Osteoblast (primary cell): ENCODE results near the gene GP1BA. TPM values are rescaled to one million over a fixed set of nuclear protein-coding genes. Genes with fewer than 3 reads are reported as not detected.
A peak's percentile ranks its signal among the peaks of the same experiment; 100 is the strongest.

Experiments used
- DNase-seq: peaks from one replicate; pipeline ENCODE4 v3.0.0; 2011; ENCODE audit warnings: low spot score, mixed read lengths; ENCODE audit not compliant: insufficient read length; ENCODE audit errors: missing footprints
- H2AFZ ChIP-seq: 2 replicates; pipeline ENCODE4 v1.6.0; 2011; ENCODE audit warnings: mild to moderate bottlenecking, low read length
- H3K27ac ChIP-seq: 2 replicates; pipeline ENCODE4 v1.5.1; 2011; ENCODE audit warnings: mild to moderate bottlenecking, low read depth, low read length, moderate library complexity
- H3K27me3 ChIP-seq: 2 replicates; pipeline ENCODE4 v1.6.0; 2012; ENCODE audit warnings: mild to moderate bottlenecking, control low read depth, inconsistent platforms, low read length, moderate library complexity; ENCODE audit not compliant: insufficient read depth
- H3K36me3 ChIP-seq: 2 replicates; pipeline ENCODE4 v1.5.1; 2011; ENCODE audit warnings: mild to moderate bottlenecking, low read length, control low read depth, moderate library complexity; ENCODE audit not compliant: insufficient read depth
- H3K4me1 ChIP-seq: 2 replicates; pipeline ENCODE4 v1.5.1; 2011; ENCODE audit warnings: mild to moderate bottlenecking, low read length, control low read depth, moderate library complexity; ENCODE audit not compliant: insufficient read depth
- H3K4me2 ChIP-seq: 2 replicates; pipeline ENCODE4 v1.6.0; 2011; ENCODE audit warnings: mild to moderate bottlenecking, low read length; ENCODE audit not compliant: insufficient read depth
- H3K4me3 ChIP-seq: fragments of 200-600 bp; sonication (generic); 3 replicates; pipeline ENCODE4 v1.5.1; 2012; ENCODE audit warnings: mild to moderate bottlenecking, low read length, inconsistent platforms; ENCODE audit not compliant: insufficient read depth
- H3K79me2 ChIP-seq: 2 replicates; pipeline ENCODE4 v1.6.0; 2012; ENCODE audit warnings: mild to moderate bottlenecking, low read length, control low read depth, inconsistent platforms; ENCODE audit not compliant: insufficient read depth
- H3K9me3 ChIP-seq: 2 replicates; pipeline ENCODE4 v1.5.1; 2011; ENCODE audit warnings: low read depth, low read length, control low read depth
- H4K20me1 ChIP-seq: 2 replicates; pipeline ENCODE4 v1.6.0; 2012; ENCODE audit warnings: mild to moderate bottlenecking, low read length, control low read depth; ENCODE audit not compliant: insufficient read depth
- small RNA-seq: library from RNA; depleted of rRNA; stranded (forward); fragments of <200 nt; gene quantifications from one replicate; pipeline ENCODE3, GENCODE V24; 2012
- total RNA-seq: library from RNA; depleted of rRNA; stranded (reverse); fragments of >200 nt; gene quantifications from 2 replicates; pipeline ENCODE4 v1.2.3, GENCODE V29; 2012
- TF ChIP-seq, protein P1 (sequence below): IDR thresholded peaks from 2 replicates; pipeline ENCODE4 v1.5.1; 2011; ENCODE audit warnings: mild to moderate bottlenecking, low read depth, low read length, moderate library complexity; ENCODE audit errors: extremely low read depth

The GP1BA gene
- total RNA-seq, 1 donor: not detected

DNA sequence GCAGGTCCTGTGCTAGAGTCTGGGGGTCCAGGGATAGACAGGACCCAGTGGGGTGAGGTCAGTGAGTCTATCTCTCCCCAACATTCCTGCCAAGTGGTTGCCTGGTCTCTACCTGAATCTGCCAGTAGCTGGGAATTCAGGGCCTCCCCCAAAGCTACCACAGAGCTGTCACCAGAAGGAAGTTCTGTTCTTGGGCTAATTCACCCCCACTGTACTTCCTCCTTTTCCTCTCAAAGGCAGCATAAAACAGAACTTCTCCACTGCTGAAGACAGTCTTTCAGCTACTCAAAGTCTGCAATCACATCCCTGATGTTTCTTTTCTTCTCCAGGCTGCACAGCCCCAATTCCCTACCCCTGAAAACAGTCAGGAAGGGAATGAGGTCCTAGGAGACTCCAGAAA, 46.6 kb downstream of the GP1BA start:
- Histone ChIP-seq H2AFZ (no peak overlapping the region), H3K4me1 (no peaks in the 10 kb centered on the region), H3K4me3 (no peak overlapping the region), H3K36me3 (peaks cover 65% of the 10 kb centered on the region), H3K79me2 (no peaks in the 10 kb centered on the region), H3K27me3 (no peaks in the 10 kb centered on the region), H4K20me1 (peaks cover 5% of the 10 kb centered on the region), H3K27ac (no peak overlapping the region), H3K4me2 (no peak overlapping the region), H3K9me3 (no peaks in the 10 kb centered on the region)
- DNase-seq: no peak
- TF ChIP-seq, protein P1, sequence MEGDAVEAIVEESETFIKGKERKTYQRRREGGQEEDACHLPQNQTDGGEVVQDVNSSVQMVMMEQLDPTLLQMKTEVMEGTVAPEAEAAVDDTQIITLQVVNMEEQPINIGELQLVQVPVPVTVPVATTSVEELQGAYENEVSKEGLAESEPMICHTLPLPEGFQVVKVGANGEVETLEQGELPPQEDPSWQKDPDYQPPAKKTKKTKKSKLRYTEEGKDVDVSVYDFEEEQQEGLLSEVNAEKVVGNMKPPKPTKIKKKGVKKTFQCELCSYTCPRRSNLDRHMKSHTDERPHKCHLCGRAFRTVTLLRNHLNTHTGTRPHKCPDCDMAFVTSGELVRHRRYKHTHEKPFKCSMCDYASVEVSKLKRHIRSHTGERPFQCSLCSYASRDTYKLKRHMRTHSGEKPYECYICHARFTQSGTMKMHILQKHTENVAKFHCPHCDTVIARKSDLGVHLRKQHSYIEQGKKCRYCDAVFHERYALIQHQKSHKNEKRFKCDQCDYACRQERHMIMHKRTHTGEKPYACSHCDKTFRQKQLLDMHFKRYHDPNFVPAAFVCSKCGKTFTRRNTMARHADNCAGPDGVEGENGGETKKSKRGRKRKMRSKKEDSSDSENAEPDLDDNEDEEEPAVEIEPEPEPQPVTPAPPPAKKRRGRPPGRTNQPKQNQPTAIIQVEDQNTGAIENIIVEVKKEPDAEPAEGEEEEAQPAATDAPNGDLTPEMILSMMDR: no peak

DNA sequence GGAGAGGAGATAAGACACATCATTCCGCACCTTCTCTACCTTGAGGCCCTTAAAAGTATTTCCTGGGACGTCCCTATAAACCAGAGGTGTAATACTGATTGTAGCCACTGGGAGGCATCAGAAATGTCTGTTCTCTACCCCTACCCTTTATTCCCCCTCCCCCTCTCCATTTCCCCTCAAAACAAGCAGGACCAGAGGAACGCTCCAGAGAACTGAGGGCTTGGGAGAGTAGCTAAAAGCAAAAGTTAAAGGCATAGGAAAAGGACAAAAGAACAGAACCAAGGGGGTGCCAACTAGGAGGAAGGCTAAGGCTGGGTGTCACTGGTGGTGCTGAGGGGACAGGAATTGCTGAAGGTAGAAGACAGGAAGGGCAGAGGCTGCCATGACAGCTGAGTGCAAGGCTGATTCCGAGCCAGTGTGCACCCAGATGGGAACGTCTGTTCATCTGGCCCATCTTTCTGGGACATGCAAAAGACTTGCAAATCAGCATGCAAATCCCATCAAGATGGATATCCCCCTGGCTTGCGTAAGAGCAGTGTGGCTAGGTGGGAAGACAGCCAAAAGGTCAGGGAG, 48.7 kb downstream of the GP1BA start:
- no peaks in the 10 kb centered on the region for H3K27me3 ChIP-seq
- TF ChIP-seq, protein P1: peak; percentile 71
- H3K4me1 ChIP-seq: no peaks in the 10 kb centered on the region
- peaks cover 57% of the 10 kb centered on the region for H3K36me3 ChIP-seq
- peak; percentile 86 for DNase-seq
- no peaks in the 10 kb centered on the region for H3K79me2 ChIP-seq
- no peaks in the 10 kb centered on the region for H3K9me3 ChIP-seq
- no peak overlapping the region for H2AFZ ChIP-seq
- H3K27ac ChIP-seq: no peak overlapping the region
- H4K20me1 ChIP-seq: peaks cover 5% of the 10 kb centered on the region
- no peak overlapping the region for H3K4me3 ChIP-seq
- no peak overlapping the region for H3K4me2 ChIP-seq

DNA sequence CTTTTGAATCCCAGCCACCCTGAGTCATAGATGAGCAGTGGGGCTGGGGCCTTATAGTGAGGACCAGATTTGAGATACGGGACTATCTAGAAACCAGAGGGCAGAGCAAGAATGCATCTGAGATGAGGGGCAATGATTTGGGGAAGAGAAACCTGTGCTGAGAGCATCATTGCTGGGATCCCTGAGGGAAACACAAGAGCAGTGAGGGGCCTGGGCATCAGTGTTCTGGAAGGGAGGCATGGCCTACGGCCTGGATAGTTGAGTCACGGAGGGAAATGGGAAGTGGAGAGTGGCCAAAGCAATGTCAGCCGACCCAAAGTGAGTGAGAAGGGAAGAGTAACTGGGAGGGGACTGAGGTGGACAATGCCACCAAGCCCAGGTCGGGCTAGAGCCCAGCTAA, 50.2 kb downstream of the GP1BA start:
- TF ChIP-seq, protein P1: no peak
- Histone ChIP-seq H3K9me3 (no peaks in the 10 kb centered on the region), H3K36me3 (peaks cover 44% of the 10 kb centered on the region), H3K27me3 (no peaks in the 10 kb centered on the region), H3K27ac (no peak overlapping the region), H4K20me1 (peaks cover 5% of the 10 kb centered on the region), H3K4me3 (no peak overlapping the region), H3K4me2 (no peak overlapping the region), H2AFZ (no peak overlapping the region), H3K4me1 (peaks cover 5% of the 10 kb centered on the region), H3K79me2 (peaks cover 10% of the 10 kb centered on the region)
- DNase-seq: no peak

Small RNA genes lying within 50 kb of the gene (small RNA-seq; reads per million reads assigned to genes)
- gene MIR6864: not detected
- not detected for gene MIR6865

Other genes with a start within 250 kb of the GP1BA start
- gene PELP1, start 228.1 kb upstream of the GP1BA start, total RNA-seq: 18.6 and 19.9 TPM in 2 replicates
- gene ARRB2, start 221.6 kb upstream of the GP1BA start, total RNA-seq: 6.2 and 8.7 TPM in 2 replicates
- gene MED11, start 200.8 kb upstream of the GP1BA start, total RNA-seq: 11.2 and 13.0 TPM in 2 replicates
- 0.59 and 1.4 TPM in 2 replicates for gene ZMYND15, start 192.4 kb upstream of the GP1BA start, total RNA-seq
- 5.9 and 11.2 TPM in 2 replicates for gene CXCL16, start 192.3 kb upstream of the GP1BA start, total RNA-seq
- not detected in 2 replicates for gene TM4SF5, start 160.4 kb upstream of the GP1BA start, total RNA-seq
- gene VMO1, start 145.9 kb upstream of the GP1BA start, total RNA-seq: 0.29 TPM in 1 of 2 replicates, not detected in the other
- gene GLTPD2, start 143.3 kb upstream of the GP1BA start, total RNA-seq: not detected in 2 replicates
- gene PSMB6, start 136.1 kb upstream of the GP1BA start, total RNA-seq: 109 and 113 TPM in 2 replicates
- gene PLD2, start 125.1 kb upstream of the GP1BA start, total RNA-seq: 18.9 and 19.9 TPM in 2 replicates
- 34.4 and 35.9 TPM in 2 replicates for gene MINK1, start 98.9 kb upstream of the GP1BA start, total RNA-seq
- gene C17orf107, start 32.7 kb upstream of the GP1BA start, total RNA-seq: 4.0 and 5.3 TPM in 2 replicates
- gene CHRNE, start 29.2 kb upstream of the GP1BA start, total RNA-seq: 1.4 and 1.8 TPM in 2 replicates
- gene SLC25A11, start 7.8 kb downstream of the GP1BA start, total RNA-seq: 43.6 and 47.4 TPM in 2 replicates
- gene RNF167, start 8.0 kb downstream of the GP1BA start, total RNA-seq: 25.3 and 26.5 TPM in 2 replicates
- gene PFN1, start 16.3 kb downstream of the GP1BA start, total RNA-seq: 347 and 425 TPM in 2 replicates
- 2.9 TPM in 2 replicates for gene ENO3, start 18.8 kb downstream of the GP1BA start, total RNA-seq
- 34.0 and 39.8 TPM in 2 replicates for gene SPAG7, start 35.5 kb downstream of the GP1BA start, total RNA-seq
- gene CAMTA2, start 55.4 kb downstream of the GP1BA start, total RNA-seq: 14.7 and 19.2 TPM in 2 replicates
- 0.29 and 0.36 TPM in 2 replicates for gene INCA1, start 65.2 kb downstream of the GP1BA start, total RNA-seq
- 54.6 and 54.8 TPM in 2 replicates for gene KIF1C, start 65.7 kb downstream of the GP1BA start, total RNA-seq
- gene SLC52A1, start 103.1 kb downstream of the GP1BA start, total RNA-seq: not detected in 2 replicates
- 3.5 and 3.6 TPM in 2 replicates for gene ZFP3, start 146.2 kb downstream of the GP1BA start, total RNA-seq
- gene ZNF232, start 179.6 kb downstream of the GP1BA start, total RNA-seq: 8.0 and 8.3 TPM in 2 replicates
- gene USP6, start 183.8 kb downstream of the GP1BA start, total RNA-seq: not detected in 2 replicates